HG02973 (cell line): Measurements from ENCODE around the gene ADGRF1.

Source experiments
- ATAC-seq: cut with Tn5 transposase; IDR thresholded peaks from one replicate; pipeline ENCODE4 v1.9.1; 2021; ENCODE audit warnings: moderate library complexity; ENCODE audit not compliant: unreplicated experiment

The ADGRF1 gene

DNA sequence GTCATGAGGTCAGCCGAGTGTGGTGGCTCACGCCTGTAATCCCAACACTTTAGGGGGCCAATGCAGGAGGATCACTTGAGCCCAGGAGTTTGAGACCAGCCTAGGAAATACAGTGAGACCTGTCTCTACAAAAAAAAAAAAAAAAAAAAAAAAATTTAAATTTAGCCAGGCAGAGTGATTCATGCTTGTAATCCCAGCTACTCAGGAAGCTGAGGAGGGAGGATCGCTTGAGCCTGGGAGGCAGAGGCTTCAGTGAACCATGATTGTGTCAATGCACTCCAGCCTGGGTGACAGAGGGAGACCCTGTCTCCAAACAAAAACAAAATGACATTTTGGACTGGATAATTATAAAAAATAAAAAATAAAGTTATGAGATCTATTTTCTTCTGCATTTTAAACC is 56.2 kb downstream of the ADGRF1 start:
- ATAC-seq = no peak

DNA sequence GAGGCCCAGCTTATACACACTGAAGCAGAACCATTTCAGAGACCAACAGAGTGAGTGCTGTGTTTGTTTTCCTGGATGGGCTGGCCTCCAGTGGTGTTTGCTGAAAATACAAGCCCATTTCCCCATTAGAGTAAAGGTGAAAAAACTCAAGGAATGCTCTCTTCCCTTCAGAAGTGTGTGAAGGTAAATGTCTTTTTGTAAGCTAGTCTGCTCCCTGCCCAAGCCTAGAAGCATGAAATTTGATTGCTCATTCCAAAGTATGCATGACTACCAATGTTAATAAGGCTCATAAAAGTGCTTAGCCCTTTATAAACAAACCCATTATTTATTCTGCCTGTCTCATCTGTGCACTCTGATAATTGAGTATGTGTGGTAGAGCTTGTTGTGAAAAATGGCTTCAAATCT is 59.1 kb downstream of the ADGRF1 start:
- ATAC-seq = no peak

DNA sequence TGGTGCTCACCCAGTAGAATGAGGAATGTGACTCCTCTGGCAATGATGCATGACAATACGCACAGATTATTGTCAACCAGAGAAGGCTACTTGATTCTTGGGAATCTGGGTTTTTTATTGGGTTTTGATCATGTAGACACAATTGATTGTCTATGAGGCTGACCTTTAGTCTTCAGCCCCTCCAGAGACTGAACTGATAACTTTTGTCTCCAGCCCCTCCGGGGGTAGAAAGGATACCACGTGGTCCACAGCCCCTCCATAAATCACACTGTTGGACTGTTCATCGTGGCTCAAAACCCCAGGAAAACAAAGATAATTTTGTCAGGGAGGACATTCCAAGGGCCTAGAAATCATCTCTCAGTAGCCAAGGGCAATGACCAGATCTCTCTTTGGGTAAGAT is 62.9 kb downstream of the ADGRF1 start:
- no peak for ATAC-seq

DNA sequence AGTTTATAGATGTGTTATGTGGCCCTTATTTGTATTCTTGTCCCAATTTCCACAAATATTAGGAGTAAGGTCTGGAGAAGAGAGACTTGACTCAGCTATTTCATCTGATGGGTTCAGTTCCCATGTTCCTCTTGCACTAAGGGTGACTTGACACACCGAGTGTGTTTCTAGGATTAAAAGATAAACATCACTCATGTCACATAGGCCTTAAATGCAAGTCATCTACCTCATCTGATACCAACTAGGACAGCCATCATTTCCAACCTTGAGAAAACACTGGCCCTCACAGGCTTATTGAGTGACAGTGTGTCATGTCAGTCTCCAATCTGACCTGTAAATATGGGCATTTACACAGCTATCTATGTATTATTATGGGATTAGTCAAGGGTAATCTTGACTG is 67.3 kb downstream of the ADGRF1 start:
- no peak for ATAC-seq

DNA sequence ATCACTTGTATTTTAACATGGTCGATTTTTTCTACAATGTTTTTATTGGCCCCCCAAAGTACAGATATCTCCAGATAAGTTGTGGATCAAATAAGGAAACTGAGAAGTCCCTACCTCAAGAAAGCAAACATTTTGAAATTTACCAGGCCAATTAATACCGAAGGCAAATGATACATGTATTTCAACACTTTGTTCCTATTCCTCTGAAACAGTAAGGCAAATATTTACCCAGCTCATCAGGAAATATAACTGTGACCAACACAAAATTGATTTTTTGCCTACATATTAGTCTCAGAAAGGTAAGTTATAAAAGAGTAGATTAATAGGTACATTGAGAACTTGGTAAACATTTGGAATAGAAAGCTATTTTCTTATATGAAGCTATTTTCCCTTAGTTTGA is 69.1 kb downstream of the ADGRF1 start:
- ATAC-seq = no peak

DNA sequence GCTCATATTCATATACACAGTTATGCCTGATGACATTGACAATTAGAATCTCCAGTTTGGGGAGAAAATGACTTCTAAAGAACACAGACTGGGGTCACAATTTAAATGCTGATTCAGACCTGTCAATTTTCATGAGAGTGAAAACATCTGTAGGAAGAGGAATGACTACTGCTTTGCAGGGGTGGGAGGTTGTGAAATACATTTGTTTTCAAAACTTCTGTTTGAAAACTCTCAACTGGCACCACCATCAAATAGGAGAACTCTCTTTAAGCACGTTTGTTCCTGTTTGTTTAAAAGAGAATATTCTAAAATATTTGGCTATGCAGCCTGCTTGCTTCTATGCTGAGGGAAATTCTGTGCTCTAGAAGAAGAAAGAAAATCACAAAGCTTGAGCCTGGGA is 69.6 kb downstream of the ADGRF1 start:
- no peak for ATAC-seq

DNA sequence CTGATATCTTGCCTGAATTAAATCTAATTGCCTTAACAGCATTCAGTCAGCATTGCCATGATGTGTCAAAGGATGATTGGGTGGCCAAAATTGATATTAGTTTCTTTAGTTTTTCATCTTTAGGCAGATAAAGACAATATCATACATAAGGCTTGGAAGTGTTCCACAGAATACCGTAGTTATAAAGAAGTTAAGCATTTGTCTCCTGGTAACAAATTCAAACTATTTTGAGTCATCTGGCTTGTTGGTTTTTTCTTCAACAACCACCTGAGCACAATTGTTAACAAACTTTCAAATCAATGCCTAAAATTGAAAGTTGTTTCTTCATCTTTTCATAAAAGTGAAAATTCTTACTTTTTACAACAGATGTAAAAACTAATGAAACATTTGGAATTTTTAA is 72.9 kb downstream of the ADGRF1 start:
- no peak for ATAC-seq

DNA sequence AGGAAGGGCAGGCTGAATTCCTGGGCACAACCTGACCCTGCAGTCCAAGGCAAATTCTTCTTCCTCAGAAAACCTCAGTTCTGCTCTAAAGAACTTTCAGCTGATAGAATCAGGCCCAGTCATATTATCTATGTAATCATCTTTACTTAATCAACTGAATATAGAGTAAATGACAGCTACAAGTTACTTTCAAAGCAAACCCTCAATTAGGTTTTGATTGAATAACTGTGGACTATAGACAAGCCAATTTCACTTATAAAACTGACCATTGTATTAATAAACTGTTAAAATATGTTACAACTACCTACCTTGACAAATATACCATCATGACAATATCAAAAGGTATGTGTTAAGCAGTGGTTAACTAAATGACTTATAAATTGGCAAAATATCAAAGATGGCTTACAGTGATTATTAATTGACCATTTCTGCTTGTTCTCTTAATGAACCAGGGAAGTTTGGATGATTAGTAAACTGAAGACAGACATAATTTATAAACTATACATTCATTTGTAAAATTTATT is 74.2 kb downstream of the ADGRF1 start:
- ATAC-seq = no peak

DNA sequence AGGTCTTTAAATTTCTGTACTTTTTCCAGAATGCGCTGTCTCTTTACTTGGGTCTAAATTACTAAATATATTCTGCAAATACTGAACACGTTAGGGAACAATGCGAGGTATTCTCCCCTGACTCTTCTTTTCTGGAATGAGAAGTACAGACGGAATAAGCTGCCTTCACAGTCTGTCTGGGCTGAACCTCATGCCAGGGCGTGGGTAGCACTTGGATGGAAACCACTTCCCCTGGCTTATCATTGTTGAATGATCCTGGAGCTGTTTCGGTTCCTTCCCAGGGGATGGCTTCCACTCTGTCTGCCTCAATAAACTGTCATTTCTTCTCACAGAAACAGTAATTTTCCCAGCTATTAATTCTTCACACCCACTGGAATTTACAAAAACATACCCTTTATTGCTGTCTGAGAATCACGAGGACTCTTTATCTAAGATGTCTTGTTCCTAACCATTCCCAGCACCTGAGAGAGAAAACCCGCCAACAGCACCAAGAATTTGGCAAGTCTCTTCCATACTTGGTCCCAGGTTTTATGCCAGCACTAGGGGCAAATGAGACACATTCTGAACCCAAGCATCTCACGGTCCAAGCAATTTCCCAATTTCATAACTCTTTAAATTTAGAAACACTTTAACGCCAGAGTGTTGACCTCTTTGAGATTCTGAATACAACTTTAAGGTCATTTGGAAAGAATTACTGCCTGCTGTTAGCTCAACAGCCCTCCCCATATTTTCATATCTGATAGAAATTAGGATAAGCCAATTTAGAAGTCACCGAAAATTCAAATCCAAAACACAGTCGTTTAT is 77.2 kb downstream of the ADGRF1 start:
- no peak for ATAC-seq

DNA sequence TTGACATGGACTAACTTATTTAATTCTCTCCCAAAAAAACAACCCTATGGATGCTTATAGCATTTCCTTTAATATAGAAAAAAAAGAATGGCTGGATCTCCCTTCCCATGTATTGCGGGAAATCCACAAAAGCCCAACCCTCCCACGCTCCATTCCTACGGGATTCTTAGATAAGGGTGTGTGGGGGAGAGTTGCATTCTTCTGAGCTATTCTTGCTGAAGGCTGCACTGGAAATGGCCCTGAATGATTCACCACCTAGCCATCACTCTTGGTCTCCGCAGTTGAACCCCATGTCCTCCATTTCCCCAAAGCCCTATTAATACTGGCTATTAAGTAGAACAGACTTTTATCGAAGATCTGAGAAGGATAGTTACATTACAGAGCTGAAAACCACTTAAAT is 78.5 kb downstream of the ADGRF1 start:
- no peak for ATAC-seq

DNA sequence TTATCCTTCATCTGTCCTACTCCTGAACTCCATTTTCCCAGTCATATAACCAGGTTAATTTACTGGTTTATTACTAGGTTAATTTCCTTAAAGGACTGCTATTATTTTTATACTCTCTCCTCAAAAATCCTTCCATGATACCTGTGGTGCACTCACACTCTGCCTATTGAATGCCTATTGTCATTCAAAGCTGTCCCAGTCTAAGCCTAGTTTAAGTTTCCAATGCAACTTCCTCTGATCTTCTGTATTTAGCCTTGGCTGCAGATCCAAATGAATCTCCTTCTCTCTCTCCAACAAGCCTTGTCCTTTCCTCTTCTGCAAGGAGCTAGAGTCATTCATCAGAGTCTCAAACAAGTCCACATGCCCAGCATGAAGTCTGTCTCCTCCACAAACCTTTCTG is 79.1 kb downstream of the ADGRF1 start:
- ATAC-seq = no peak

DNA sequence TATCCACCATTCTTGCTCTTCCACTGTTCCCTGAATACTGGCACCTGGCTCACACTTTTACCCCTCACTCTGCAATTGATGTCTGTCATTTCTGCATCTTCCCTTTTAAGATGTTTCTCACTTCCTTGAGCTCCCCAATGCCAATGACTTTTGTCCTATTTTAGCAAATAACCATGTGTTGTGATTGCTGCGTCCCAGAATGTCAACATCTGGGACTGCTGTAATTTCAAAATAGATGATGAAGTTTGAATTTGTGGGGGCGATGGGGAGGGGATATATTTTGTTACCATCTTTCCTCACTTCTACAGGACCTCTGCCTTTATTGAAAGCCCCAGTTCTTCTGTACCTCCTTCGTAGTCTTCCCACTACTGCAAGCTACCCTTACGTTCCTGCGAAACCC is 80.4 kb downstream of the ADGRF1 start:
- no peak for ATAC-seq

DNA sequence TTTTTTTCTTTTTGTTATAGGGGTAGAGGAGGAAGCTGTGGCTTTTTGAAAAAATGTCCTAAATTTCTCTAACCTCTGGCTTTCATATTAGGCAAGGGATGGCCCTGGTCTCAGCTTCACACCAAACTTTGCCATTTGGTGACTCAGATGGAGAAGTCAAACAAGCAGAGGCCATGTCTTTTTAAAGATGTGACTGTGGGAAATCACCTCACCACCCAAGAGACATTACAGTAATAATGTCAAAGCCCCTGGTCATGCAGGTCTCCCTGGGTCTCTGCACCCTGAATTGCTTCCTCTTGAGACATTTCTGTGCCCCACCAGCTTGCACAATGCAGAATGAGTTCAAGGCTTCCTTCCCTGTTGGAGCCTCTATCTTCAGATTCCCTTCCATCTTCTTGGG is 80.9 kb downstream of the ADGRF1 start:
- no peak for ATAC-seq

DNA sequence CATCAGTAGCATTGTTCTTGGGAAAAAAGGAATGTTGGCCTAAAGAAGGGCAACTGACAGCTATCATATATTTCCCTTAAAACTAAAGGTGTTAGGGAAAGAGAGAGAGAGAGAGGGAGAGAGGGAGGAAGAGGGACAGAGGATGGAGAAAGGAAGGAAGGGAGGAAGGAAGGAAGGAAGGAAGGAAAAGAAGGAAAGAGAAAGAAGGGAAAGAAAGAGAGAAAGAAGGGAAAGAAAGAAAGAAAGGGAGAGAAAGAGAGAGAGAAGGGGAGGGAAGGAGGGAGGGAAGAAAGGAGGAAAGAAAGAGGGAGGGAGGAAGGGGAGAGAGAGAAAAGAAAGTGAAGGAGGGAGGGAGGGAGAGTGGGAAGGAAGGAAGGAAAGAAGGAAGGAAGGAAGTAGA is 82.7 kb downstream of the ADGRF1 start:
- ATAC-seq = no peak

DNA sequence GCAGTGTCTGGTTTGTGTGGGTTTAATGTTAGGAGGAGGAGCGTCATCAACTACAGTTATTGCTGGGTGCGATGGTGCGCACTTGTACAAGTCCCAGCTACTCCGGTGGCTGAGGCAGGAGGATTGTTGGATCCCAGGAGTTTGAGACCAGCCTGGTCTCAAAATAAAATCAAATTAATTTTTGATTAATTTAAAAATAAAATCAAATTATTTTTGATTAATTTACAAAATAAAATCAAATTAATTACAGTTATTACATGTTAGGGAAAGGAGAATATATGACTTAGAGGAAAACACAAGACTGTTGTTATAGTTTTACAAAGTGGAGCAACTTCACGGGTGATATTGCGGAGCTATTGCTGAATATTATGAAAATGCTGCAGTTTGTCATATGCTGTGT is 85.7 kb downstream of the ADGRF1 start:
- ATAC-seq = no peak

DNA sequence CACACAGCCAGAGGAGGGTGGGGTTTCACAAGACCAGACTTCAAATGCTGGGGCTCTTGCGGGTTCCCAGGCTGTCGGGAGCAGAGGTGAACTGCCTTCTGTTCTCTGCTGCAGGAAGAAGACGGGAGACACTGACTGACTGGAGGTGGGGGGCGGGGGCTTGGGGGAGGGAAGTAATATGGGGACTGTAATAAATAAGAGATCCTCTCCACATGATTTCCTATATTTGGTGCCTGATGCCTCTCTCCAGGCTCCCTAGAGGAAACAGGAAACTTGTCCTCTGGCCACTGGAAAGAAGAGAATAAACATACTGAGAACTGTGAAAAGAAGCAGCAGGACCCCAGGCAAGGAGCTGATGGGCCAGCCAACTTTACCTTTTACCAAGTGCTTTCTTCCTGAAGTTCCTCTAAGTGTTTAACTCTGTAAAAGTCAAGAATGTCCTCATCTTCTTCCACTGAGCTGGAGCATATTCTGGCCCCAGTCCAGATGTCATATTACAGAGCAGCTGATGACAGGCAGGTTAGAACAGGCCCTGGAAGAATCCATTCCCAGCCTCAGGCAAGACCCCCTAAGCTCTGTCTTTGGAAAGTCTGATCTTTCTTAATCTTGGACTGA is 87.2 kb downstream of the ADGRF1 start:
- ATAC-seq = no peak

DNA sequence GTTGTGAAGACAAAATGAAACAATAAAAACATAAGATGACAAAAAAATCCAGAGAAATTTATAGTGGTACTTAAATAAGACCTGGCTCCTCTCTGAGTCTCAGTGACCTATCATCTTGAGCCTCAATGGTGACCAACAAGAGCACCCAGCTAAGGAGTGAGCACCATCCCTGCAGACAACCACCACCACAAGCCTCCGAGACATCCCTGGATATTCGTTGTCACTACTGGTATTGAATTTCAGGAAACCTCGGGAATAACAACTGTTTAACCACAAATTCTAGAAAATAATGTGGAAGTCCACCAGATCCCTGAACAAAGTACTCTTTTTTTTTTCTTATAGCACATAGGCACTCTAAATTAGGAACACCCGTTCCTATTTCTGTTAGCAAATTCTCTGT is 88.2 kb downstream of the ADGRF1 start:
- ATAC-seq = no peak

DNA sequence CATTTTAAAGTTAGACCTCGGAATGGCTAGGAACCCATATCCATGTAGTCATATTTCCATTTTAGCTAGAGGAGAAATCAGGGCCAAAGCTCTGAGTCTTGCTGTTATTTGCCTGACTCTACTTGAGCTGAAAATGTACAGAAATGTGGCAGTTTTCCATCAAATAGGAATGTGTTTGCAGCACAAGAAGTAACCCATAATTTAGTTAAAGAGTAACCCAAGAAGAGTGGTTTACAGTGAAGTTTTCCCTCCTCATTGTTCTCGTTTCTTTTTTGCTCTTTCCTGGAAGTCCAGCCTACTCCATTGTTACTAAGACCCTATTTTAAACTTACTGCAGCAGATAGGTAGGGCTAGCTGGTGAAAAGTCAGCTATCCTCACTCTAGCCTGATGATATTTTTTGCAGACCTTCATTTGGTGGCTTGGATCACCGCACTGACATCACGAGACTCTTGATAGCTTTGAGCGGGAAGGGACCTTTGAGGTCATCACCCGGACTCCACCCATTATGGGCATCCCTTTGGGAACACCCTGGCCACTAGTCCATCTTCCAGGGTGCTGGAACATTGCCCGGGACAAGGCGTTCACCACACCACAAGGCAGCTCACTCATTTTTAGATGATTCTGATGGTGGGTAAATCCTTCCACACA is 92.4 kb downstream of the ADGRF1 start:
- ATAC-seq = no peak

DNA sequence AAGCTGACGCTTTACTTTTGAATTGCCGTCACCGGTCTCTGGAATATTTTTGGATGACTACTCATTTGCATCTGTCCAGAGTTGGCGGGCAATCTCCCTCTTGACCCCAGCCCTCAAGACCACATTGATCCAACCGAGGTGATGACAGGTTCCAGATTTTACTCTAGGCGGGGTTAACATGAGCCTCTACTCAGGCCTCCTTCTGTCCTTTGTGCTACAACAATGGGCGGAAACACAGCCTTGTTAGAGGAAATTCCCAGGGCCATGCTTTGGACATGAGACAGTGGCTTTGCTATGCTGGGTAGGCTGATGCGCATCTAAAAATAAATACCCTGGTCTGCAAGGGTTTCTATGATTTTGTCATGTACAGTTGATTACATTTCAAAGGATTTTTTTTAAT is 93.4 kb downstream of the ADGRF1 start:
- ATAC-seq = no peak
